GM23338 (cell line): ENCODE data around the gene MELK.

ENCODE experiments used
- CREB1 ChIP-seq: fragments of 250-450 bp; sonication (Bioruptor Pico); IDR thresholded peaks from 2 replicates; pipeline ENCODE4 v1.5.0; 2020; ENCODE audit warnings: low read depth, mild to moderate bottlenecking, moderate library complexity
- ETS1 ChIP-seq: IDR thresholded peaks from 2 replicates; pipeline ENCODE4 v1.6.1; 2016; ENCODE audit warnings: antibody characterized with exemption
- EZH2 ChIP-seq: fragments of 200-600 bp; sonication (generic); IDR thresholded peaks from one replicate; pipeline ENCODE4 v1.8.0; 2017; ENCODE audit warnings: antibody characterized with exemption, mild to moderate bottlenecking, low read depth; ENCODE audit not compliant: unreplicated experiment
- EZH2phosphoT487 ChIP-seq: fragments of 200-600 bp; sonication (generic); IDR thresholded peaks from one replicate; pipeline ENCODE4 v1.8.1; 2018; ENCODE audit warnings: antibody characterized with exemption; ENCODE audit not compliant: unreplicated experiment
- JUNB ChIP-seq: IDR thresholded peaks from one replicate; pipeline ENCODE4 v1.6.1; 2016; ENCODE audit warnings: antibody characterized with exemption; ENCODE audit not compliant: unreplicated experiment
- NANOG ChIP-seq: IDR thresholded peaks from 2 replicates; pipeline ENCODE4 v1.6.1; 2016; ENCODE audit warnings: antibody characterized with exemption, borderline replicate concordance
- POLR2AphosphoS5 ChIP-seq: IDR thresholded peaks from 2 replicates; pipeline ENCODE4 v1.6.1; 2016; ENCODE audit warnings: antibody characterized with exemption, low read depth
- STAT1 ChIP-seq: IDR thresholded peaks from one replicate; pipeline ENCODE4 v1.6.1; 2016; ENCODE audit warnings: antibody characterized with exemption; ENCODE audit not compliant: unreplicated experiment
- ZNF114 ChIP-seq: fragments of 250-450 bp; sonication (Bioruptor Pico); IDR thresholded peaks from 2 replicates; pipeline ENCODE4 v1.5.0; 2020; ENCODE audit warnings: mild to moderate bottlenecking, moderate library complexity
- ZNF331 ChIP-seq: fragments of 250-450 bp; sonication (Bioruptor Pico); IDR thresholded peaks from 2 replicates; pipeline ENCODE4 v1.5.0; 2020; ENCODE audit warnings: low read depth, mild to moderate bottlenecking, moderate library complexity
- TF ChIP-seq, protein P1 (sequence below), 2 experiments: fragments of 200-600 bp in 1 of 2; sonication (generic) in 1 of 2; conservative IDR thresholded peaks; 2 replicates each; pipeline versions ENCODE4 v1.5.1 to v1.6.1; 2016 to 2017; ENCODE audit warnings: antibody characterized with exemption in 2 of 2, low read depth in 2 of 2, mild to moderate bottlenecking in 2 of 2, moderate library complexity in 1 of 2
- TF ChIP-seq, protein P2 (sequence below): IDR thresholded peaks from one replicate; pipeline ENCODE4 v1.6.1; 2018; ENCODE audit warnings: antibody characterized with exemption; ENCODE audit not compliant: unreplicated experiment

- TF ChIP-seq, protein P1, sequence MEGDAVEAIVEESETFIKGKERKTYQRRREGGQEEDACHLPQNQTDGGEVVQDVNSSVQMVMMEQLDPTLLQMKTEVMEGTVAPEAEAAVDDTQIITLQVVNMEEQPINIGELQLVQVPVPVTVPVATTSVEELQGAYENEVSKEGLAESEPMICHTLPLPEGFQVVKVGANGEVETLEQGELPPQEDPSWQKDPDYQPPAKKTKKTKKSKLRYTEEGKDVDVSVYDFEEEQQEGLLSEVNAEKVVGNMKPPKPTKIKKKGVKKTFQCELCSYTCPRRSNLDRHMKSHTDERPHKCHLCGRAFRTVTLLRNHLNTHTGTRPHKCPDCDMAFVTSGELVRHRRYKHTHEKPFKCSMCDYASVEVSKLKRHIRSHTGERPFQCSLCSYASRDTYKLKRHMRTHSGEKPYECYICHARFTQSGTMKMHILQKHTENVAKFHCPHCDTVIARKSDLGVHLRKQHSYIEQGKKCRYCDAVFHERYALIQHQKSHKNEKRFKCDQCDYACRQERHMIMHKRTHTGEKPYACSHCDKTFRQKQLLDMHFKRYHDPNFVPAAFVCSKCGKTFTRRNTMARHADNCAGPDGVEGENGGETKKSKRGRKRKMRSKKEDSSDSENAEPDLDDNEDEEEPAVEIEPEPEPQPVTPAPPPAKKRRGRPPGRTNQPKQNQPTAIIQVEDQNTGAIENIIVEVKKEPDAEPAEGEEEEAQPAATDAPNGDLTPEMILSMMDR (conservative IDR thresholded peaks at IDR 0.05; ENCODE audit: low read depth in 2 of 2): no peak
- TF ChIP-seq EZH2 (no peak), EZH2phosphoT487 (no peak), STAT1 (no peak), POLR2AphosphoS5 (no peak), CREB1 (no peak), ETS1 (no peak), NANOG (no peak), JUNB (no peak), ZNF114 (no peak), ZNF331 (no peak)
- TF ChIP-seq, protein P2, sequence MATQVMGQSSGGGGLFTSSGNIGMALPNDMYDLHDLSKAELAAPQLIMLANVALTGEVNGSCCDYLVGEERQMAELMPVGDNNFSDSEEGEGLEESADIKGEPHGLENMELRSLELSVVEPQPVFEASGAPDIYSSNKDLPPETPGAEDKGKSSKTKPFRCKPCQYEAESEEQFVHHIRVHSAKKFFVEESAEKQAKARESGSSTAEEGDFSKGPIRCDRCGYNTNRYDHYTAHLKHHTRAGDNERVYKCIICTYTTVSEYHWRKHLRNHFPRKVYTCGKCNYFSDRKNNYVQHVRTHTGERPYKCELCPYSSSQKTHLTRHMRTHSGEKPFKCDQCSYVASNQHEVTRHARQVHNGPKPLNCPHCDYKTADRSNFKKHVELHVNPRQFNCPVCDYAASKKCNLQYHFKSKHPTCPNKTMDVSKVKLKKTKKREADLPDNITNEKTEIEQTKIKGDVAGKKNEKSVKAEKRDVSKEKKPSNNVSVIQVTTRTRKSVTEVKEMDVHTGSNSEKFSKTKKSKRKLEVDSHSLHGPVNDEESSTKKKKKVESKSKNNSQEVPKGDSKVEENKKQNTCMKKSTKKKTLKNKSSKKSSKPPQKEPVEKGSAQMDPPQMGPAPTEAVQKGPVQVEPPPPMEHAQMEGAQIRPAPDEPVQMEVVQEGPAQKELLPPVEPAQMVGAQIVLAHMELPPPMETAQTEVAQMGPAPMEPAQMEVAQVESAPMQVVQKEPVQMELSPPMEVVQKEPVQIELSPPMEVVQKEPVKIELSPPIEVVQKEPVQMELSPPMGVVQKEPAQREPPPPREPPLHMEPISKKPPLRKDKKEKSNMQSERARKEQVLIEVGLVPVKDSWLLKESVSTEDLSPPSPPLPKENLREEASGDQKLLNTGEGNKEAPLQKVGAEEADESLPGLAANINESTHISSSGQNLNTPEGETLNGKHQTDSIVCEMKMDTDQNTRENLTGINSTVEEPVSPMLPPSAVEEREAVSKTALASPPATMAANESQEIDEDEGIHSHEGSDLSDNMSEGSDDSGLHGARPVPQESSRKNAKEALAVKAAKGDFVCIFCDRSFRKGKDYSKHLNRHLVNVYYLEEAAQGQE: no peak
Measured at GRCh38 chr9:36584620-36585460, 12.1 kb downstream of the MELK start.
